ENCODE data around the gene EEF1B2.

GRCh38 chr2:206127656-206128055, 32.0 kb upstream of the EEF1B2 start:
- TF ChIP-seq CTCF (IDR thresholded peaks at IDR 0.05; ENCODE audit: control extremely low read depth in 1 of 3, insufficient read depth in 1 of 3, low read depth in 1 of 3, low read length in 3 of 3) = peak in 1 of 3 experiments; percentile 11; a peak in 1 of 4 replicates
- TF ChIP-seq MAX (IDR thresholded peaks at IDR 0.05) = no peak
- no peak for TF ChIP-seq NRF1 (IDR thresholded peaks at IDR 0.05; ENCODE audit: low read depth, low read length)
- no peak for TF ChIP-seq EP300 (IDR thresholded peaks at IDR 0.05; ENCODE audit: borderline replicate concordance in 1 of 2, low read depth in 2 of 2, low read length in 2 of 2)
- no peak for TF ChIP-seq POLR2AphosphoS5 (IDR thresholded peaks at IDR 0.05; ENCODE audit: low read depth, low read length)
- no peak for TF ChIP-seq EZH2 (IDR thresholded peaks at IDR 0.05; ENCODE audit: low read depth, low read length, severe bottlenecking)
- no peak for TF ChIP-seq SIX5 (IDR thresholded peaks at IDR 0.05; ENCODE audit: low read depth, low read length)
- no peak for TF ChIP-seq RFX5 (IDR thresholded peaks at IDR 0.05; ENCODE audit: borderline replicate concordance, low read depth, low read length)
- TF ChIP-seq, protein P1, sequence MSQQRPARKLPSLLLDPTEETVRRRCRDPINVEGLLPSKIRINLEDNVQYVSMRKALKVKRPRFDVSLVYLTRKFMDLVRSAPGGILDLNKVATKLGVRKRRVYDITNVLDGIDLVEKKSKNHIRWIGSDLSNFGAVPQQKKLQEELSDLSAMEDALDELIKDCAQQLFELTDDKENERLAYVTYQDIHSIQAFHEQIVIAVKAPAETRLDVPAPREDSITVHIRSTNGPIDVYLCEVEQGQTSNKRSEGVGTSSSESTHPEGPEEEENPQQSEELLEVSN (IDR thresholded peaks at IDR 0.05) = no peak
- no peak for TF ChIP-seq CHD2 (IDR thresholded peaks at IDR 0.05; ENCODE audit: low read length)
- TF ChIP-seq BCL11A (IDR thresholded peaks at IDR 0.05; ENCODE audit: low read depth in 2 of 2, low read length in 2 of 2) = no peak
- TF ChIP-seq SIN3A (conservative IDR thresholded peaks at IDR 0.05 in 1 of 2, IDR thresholded peaks at IDR 0.05 in 1 of 2; ENCODE audit: low read depth in 1 of 2, low read length in 2 of 2) = no peak
- no peak for TF ChIP-seq SP4 (IDR thresholded peaks at IDR 0.05; ENCODE audit: low read length)

Data from H1 (cell line).